Lung (tissue), 12 donors: ENCODE measurements around the gene FSCN2. TPM values are rescaled to one million over a fixed set of nuclear protein-coding genes. Genes with fewer than 3 reads are reported as not detected.

ENCODE experiments used
- ATAC-seq: fragments of 200-7000 bp; cut with Tn5 transposase; one replicate; pipeline ENCODE4 v1.9.1; 2020; ENCODE audit warnings: moderate number of reproducible peaks; ENCODE audit not compliant: insufficient read depth, low FRiP score
- DNase-seq, 3 donors: peaks; one replicate each; pipeline ENCODE4 v3.0.0-alpha.2; 2013 to 2017
- H3K27ac ChIP-seq, 2 donors: one replicate each; pipeline ENCODE4 v1.5.1; 2013; ENCODE audit warnings: mild to moderate bottlenecking in 2 of 2, moderate library complexity in 2 of 2, control low read depth in 1 of 2, inconsistent platforms in 1 of 2, low read depth in 1 of 2, low read length in 1 of 2
- H3K27me3 ChIP-seq, 3 donors: one replicate each; pipeline ENCODE4 v1.5.1; 2013; ENCODE audit warnings: low read length in 2 of 3; ENCODE audit not compliant: control insufficient read depth in 3 of 3, insufficient read depth in 3 of 3
- H3K36me3 ChIP-seq, 4 donors: one replicate each; pipeline ENCODE4 v1.5.1; 2013; ENCODE audit warnings: low read length in 4 of 4, mild to moderate bottlenecking in 1 of 4, moderate library complexity in 1 of 4; ENCODE audit not compliant: control insufficient read depth in 4 of 4, insufficient read depth in 4 of 4
- H3K4me1 ChIP-seq, 5 donors: one replicate each; pipeline ENCODE4 v1.5.1; 2013; ENCODE audit warnings: low read length in 5 of 5, mild to moderate bottlenecking in 2 of 5, moderate library complexity in 1 of 5; ENCODE audit not compliant: control insufficient read depth in 5 of 5, insufficient read depth in 5 of 5
- H3K4me3 ChIP-seq: one replicate; pipeline ENCODE4 v1.5.1; 2013; ENCODE audit warnings: mild to moderate bottlenecking, control low read depth, moderate library complexity
- H3K9ac ChIP-seq, 2 donors: one replicate each; pipeline ENCODE4 v1.5.1; 2013; ENCODE audit warnings: low read length in 2 of 2, control low read depth in 1 of 2; ENCODE audit not compliant: insufficient read depth in 1 of 2
- H3K9me3 ChIP-seq, 4 donors: one replicate each; pipeline ENCODE4 v1.5.1; 2013; ENCODE audit warnings: low read length in 3 of 4, mild to moderate bottlenecking in 1 of 4, moderate library complexity in 1 of 4; ENCODE audit not compliant: control insufficient read depth in 4 of 4, insufficient read depth in 3 of 4
- WGBS, 2 donors: extraction: QIAGEN DNeasy Blood & Tissue Kit; methylation state at CpG; one replicate each; pipeline ENCODE4 v1.1.7; 2013; 5-methylcytosine and 5-hydroxymethylcytosine counted together
- polyA plus RNA-seq, 2 donors: library from polyadenylated mRNA; stranded (reverse); fragments of 200-250 nt; gene quantifications; one replicate each; pipeline ENCODE4 v1.2.1, GENCODE V29; 2013
- total RNA-seq, 2 donors: library from RNA; depleted of rRNA in 1 of 2; stranded (reverse); fragments of >200 nt in 1 of 2; gene quantifications; one replicate each; pipeline ENCODE4 v1.2.1, GENCODE V29; 2014 to 2021
- TF ChIP-seq, protein P1 (sequence below): IDR thresholded peaks from 2 replicates; pipeline ENCODE4 v1.5.1; 2012; ENCODE audit warnings: mild to moderate bottlenecking; ENCODE audit errors: control extremely low read depth, extremely low read depth
- donor health status: control.
- donor health status: control.
- donor health status: Bipolar disorder and iron deficiency.
- donor health status: healthy.
- donor health status: DM: yes; HTN: yes; CAD: no.

The FSCN2 gene
- total and polyA plus RNA-seq, 4 donors: 0.46 to 3.9 (median 1.9) TPM

DNA sequence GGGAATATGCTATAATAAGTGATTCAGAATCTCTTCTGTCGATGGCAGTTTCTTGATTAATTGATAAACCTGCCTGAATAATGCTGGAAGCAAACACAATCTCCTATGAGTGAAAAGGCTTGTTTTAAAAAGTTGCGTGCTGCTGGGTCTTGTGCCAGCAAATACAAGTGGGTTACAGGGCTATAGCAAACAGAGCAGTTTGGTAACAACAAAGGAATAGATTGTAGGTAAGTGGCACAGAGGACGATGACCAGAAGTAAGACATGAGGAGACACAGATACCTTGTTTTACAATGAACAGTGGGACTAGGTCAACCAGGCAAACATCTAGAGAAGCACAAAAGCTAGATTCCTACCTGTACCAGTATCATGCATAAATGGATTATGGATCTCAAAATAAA lies 47.7 kb downstream of the FSCN2 start:
- no peak overlapping the region for H3K27ac ChIP-seq
- H3K27me3 ChIP-seq: no peaks in the 10 kb centered on the region
- WGBS, 2 donors: 71 to 92% methylated on average over 3 of the region's 3 CpGs
- H3K4me1 ChIP-seq: peaks cover 0 to 8% (median 0%) of the 10 kb centered on the region in 5 donors
- no peak for ATAC-seq
- TF ChIP-seq, protein P1, sequence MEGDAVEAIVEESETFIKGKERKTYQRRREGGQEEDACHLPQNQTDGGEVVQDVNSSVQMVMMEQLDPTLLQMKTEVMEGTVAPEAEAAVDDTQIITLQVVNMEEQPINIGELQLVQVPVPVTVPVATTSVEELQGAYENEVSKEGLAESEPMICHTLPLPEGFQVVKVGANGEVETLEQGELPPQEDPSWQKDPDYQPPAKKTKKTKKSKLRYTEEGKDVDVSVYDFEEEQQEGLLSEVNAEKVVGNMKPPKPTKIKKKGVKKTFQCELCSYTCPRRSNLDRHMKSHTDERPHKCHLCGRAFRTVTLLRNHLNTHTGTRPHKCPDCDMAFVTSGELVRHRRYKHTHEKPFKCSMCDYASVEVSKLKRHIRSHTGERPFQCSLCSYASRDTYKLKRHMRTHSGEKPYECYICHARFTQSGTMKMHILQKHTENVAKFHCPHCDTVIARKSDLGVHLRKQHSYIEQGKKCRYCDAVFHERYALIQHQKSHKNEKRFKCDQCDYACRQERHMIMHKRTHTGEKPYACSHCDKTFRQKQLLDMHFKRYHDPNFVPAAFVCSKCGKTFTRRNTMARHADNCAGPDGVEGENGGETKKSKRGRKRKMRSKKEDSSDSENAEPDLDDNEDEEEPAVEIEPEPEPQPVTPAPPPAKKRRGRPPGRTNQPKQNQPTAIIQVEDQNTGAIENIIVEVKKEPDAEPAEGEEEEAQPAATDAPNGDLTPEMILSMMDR: no peak
- H3K9ac ChIP-seq: no peak overlapping the region
- no peak overlapping the region for H3K4me3 ChIP-seq
- H3K9me3 ChIP-seq: no peaks in the 10 kb centered on the region
- no peak for DNase-seq
- H3K36me3 ChIP-seq: peaks cover 6 to 38% (median 19%) of the 10 kb centered on the region in 4 donors

DNA sequence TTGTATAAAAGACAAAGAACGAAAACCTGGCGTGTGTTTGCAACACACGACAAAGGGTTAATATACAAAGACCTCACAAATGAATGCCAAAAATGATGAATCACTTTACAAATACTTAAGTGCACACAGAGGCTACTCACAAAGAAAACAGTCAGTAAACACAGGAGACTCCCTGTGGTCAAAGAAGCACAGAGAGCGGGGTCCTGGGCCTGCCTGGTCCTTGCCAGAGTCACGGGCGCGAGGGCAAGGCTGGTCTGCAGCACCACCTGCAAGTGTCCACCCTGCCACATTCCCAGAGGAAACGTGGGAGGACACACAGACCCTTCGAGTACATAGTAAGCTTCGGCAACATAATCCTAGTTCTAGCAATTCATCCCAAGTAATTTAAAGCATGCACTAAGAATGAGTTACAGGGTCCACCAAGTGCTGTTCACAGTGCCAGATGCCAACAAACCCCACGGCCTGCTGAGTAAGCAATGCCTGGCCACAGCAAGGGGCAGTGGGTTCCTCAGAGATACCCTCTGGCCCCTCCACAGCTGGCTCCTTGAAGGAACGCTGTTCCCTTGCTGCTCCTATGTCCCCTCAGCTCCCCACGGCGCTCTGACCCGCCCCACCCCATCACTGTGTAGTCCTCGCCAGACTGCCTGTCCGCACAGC lies 48.6 kb downstream of the FSCN2 start:
- TF ChIP-seq, protein P1: no peak
- 74 to 85% methylated on average over 17 of the region's 17 CpGs for WGBS, 2 donors
- Histone ChIP-seq H3K27ac (peak overlapping the region in 1 of 2 donors; percentile 58), H3K36me3 (peaks cover 0 to 34% (median 16%) of the 10 kb centered on the region in 4 donors), H3K4me1 (peaks cover 0 to 8% (median 0%) of the 10 kb centered on the region in 5 donors), H3K27me3 (no peaks in the 10 kb centered on the region), H3K9ac (no peak overlapping the region), H3K9me3 (no peaks in the 10 kb centered on the region), H3K4me3 (no peak overlapping the region)
- peak; percentile 48 for ATAC-seq
- DNase-seq: no peak

- no peak overlapping the region for H3K9ac ChIP-seq
- H3K4me3 ChIP-seq: no peak overlapping the region
- H3K4me1 ChIP-seq: peaks cover 0 to 8% (median 0%) of the 10 kb centered on the region in 5 donors
- ATAC-seq (peak; percentile 55), DNase-seq (no peak)
- peak overlapping the region in 1 of 2 donors; percentile 58 for H3K27ac ChIP-seq
- H3K9me3 ChIP-seq: no peaks in the 10 kb centered on the region
- 56 to 75% methylated on average over 11 of the region's 11 CpGs for WGBS, 2 donors
- H3K27me3 ChIP-seq: no peaks in the 10 kb centered on the region
- H3K36me3 ChIP-seq: peaks cover 0 to 39% (median 20%) of the 10 kb centered on the region in 4 donors
- TF ChIP-seq, protein P1: no peak
These were observed 49.3 kb downstream of the FSCN2 start for GRCh38 chr17:81577278-81578000.
